Stimulated activated CD8-positive, alpha-beta memory T cell treated with anti-CD3 and anti-CD28 coated beads, Interleukin-7, amount 100 ng/mL, for 4 hours (primary cell): ENCODE measurements around the gene EVX2.

Source experiments
- DNase-seq, 2 donors: peaks; one replicate each; pipeline ENCODE4 v3.0.0-alpha.2; 2020; ENCODE audit warnings: low read depth in 2 of 2

EVX2 gene

DNA sequence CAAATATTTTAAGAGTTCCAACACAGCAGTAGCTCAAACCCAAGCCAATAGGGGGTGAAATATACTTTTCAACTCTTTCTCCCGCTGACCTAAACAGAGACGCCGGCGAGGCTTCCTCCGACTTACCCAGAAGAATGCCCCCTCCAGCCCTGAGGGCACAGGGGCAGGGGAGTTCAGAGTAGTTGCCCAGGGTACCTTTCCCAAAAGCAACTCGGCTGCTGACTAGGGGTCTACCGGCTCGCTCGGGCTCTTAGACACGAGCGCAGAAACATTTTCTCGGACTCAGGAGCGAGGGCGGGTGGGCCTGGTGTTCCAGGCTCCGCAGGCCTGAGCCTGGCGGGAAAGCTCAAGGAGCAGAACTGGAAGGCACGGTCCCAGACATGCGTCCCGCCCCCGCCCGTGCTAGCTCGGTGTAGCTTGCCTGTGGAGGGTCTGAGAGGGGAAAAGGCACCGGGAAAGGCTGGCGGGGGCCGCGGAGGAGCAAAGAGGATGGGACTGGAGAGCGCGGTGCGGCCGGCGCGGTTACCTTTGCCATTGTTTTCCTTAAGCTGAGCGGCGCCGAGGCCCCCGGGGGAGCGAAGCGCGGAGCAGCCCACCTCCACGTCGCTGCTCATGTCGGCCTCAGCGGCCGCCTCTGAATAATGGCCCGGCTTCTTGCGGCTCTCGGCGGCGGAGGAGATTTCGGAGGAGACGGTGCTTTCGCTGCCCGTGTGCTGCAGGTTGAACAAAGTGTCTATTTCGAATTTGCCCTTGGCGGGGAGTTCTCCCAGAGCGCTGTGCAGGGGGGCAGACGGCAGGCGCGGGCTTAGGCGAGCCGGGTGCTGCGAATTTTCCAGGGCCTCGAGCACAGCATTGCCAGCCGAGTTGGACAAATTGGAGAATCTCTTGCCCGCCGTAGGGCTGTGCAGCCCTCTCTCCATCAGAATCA lies 674 bp downstream of the EVX2 start:
- no peak for DNase-seq

DNA sequence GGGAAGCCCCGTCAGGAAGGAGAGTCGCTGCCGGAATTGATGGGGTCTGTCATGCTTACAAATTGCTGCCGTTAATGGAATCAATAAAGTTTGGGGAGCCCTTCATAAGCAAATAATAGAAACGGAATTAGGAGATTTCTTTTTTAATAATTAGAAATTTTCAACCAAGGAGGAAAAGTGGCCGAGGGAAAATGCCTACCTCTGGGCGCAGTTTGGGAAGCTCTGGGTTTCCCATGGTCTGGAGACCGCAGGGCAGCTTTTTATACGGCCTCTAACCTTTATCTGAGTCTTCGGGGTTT lies 1.3 kb downstream of the EVX2 start:
- DNase-seq: no peak

DNA sequence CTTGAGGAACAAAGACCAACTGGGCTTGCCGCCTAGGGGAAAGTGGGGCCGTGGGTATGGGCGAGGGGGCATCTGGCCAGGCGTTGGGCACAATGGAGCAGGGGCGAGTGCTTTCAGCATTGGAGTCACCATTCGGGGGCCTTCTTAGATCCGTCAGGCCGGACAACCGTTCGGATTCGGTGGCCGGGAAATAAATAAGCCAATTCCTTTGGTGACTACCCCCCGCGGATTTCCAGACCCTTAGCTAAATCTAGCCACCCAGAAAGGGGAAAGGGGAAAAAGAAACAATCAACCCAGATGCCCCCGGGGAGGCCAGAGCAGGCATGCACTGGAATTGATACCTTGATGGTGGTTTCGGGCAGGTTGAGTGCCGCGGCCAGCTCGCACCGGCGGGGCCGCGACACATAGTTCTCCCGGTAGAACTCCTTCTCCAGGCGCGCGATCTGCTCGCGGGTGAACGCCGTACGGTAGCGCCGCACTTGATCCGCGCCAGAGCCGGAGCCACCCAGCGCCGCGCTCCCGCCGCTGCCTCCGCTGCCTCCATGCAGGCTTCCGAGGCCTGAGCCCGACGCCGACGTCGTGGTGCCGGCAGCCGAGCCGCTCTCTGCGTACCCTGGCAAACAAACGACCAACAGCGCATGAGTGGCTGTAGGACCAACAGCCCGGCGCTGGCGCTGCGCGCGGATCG lies 1.8 kb downstream of the EVX2 start:
- DNase-seq: no peak

DNA sequence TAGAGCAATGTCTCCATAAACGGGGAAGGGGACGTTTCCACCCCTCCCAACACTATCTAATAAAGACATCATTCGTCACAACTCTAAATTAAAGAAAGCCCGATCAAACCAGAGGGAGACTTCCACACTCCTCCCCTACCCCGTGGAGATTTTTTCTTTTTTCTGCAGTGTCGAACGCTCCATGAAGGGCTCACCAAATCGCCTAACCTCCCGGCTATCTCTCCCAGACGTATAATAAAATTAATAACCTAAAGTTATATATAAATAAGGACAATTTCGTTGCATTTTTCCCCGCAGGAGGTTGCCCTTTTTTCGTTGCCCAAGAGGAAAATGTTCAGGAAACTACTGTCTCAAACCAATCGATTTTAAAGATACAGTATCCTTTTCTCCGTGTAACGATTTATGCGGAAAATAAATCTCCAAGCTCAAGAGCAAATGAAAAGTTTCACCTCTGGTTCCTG lies 2.4 kb downstream of the EVX2 start:
- no peak for DNase-seq

DNA sequence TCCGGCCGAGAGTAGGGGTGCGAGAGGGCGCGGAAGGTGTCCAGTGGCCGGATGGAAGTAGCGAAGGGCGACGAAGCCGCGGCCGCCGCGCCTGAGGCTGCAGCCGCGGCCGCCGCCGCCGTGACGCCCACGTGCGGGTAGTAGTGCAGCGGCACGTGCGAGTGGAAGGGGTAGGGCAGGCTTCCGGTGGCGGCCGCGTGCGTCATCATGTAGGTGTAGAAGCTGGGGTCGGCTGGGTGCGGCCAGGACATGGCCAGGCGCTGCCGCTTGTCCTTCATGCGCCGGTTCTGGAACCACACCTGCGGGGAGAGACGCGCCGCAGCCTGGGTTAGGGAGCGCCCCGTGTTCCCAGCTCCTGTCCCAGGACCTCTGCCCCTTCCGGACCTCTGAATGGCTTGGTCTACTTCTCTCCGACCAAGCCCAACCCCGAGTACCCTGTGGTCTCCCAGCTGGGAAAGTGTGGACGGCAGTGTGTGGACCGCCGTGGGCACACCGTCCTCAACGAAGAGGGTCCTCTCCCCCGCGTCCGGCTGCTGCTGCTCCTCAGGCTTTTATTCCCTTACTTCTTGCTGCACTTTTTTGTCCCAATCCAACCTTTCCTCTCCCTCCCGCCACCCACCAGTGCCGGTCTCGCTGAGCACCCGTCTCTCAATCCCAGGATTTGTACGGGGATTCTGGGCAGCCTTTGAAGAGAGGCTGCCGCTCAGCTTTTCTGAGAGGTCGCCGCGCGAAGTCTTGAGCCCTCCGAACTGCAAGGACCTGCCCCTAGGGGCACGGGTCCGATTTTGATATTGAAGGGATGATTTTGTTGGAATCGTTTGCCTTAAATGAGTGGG lies 3.0 kb downstream of the EVX2 start:
- DNase-seq: no peak

DNA sequence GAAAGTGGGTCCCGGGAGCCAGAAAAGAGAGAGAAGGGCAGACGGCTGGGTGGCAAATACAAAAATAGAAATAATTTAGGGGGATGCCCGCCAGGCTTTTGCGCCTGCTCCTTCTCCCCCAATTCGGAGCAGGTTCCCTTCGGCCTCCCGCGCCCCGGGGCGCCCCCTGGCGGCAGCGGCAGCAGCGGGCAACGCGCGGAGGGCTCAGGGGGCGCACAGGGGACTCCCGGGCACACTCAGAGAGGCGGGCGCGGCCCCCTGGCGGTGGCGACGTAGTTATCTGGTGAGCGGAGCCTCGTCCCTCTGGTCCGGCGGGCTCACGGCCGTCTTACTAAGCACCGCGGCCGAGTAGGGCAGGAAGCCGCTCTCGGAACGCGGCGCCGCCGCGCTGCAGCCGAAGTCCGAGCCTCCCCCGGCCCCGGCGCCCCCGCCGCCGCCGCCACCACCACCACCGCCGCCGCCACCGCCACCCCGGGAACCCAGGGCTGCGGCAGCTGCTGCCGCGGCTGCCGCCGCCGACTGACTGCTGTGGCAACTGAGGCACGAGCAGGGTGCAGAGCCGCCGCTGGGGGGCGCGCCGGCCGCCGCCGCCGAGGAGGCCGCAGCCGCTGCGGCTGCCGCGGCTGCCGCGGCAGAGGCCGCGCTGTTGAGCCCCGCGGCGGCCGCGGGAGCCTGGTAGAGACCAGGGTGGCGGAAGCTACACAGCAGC lies 3.8 kb downstream of the EVX2 start:
- no peak for DNase-seq

DNA sequence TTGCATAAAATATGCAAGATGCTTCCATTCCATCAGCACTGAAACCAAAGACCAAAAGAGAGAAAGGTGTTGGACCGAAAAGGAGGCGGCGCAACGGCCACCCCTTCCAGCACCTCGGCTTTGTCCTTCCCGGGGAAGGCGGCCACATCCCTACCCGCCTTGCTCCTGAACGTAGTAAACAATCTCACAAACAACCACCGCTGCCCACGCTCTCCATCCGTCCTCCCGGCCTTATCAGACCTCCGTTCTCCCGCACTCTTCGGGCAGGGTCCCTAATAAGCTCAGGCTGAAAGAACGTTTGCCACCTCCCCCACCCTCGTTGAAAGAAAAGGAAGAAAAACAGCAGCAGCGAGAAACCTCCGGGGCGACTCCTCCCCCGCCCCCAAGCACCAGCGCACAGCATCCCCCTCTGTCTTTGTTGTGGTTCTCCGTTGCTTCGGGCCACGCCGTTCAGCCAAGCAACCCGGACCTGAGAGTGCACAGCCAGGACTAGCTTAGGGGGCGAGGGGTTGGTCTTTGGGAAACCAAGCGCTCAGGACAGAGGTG lies 4.4 kb downstream of the EVX2 start:
- no peak for DNase-seq

DNA sequence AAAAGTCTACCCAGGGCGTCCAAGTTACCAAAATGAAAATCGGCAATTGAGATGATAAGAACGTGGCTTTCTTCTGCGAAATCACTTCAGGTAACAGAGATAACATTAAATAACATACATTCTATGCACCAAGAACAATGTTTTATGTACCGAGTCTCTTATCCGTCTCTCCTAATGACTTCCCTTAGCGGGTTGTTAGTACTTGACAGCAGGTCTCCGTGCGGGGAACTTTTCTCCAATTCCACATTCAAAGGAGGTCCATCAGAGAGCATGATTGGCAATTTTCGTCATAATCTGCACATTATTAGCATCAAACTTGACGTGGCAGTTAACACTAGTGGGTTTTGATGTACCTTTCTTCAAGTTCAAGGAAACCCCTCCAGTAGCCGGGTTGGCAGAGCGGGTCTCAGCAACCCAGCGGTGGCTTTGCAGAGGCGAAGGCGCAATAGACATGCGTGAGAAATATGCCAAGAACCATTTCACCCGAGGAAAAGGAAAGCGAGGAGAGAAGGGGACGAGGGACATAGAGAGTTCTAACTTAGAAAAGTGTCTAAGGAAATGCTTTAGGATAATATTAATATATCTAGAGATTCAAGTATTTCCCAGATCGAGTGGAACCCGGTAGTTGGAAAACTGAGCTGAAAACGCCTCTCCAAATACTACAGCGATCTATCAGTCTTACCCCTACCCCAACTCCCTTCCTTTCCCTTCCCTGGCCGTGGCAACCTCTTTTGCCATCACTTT lies 5.0 kb downstream of the EVX2 start:
- DNase-seq: no peak

DNA sequence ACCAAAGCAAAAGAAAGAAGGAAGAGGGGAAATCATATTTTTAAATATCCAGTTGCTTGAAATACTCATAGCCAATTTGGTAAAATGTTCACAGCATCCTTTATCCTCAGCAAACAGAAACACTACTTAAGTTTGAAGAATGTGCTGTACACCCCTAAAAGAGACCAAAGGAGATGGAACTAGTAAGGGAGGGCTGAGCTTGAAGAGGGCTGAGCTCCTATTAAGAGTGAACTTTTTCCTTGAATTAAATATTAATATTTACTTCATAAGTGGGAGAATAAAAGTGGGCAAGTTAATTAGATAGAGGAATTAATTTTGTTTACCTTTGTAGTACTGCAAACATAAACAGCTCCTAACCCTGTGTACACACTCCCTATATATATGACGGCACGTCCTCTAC lies 7.0 kb downstream of the EVX2 start:
- DNase-seq: no peak

DNA sequence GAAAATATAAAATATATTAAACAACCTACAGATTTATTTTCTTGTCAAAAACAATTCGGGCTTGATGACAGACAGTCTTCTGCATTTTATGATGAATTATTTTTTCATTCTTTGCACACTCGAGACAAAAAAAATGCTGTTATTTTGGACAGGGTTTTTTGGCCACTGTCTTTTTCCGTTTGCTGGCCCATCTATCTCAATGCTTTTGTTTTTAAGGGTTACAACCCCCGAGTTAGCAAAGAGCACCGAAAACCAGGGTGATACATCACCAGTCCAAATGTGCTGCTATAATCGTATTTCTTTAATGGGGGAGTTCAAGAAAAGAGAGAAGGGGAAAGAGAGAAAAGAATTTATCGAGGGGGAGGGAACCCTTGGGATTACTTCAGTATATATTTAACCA lies 7.7 kb downstream of the EVX2 start:
- no peak for DNase-seq

DNA sequence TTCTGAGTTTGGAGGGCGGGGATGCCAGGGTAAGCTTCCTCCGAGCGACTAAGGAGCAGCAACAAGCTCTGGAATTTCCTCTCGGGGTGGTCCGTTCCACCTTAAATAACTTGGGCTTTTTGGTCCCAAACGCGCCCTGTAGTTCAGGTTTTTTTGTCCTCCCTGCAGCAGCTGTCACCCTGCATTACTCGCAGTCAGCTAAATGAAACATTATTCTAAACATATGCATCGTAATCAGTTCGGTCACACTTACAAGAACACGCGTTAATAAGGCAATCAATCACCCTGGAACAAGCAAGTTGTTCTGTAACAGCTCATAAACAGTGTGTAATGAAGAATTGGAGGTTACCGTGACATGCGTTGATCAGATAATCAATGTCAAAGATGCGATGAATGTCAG lies 8.3 kb downstream of the EVX2 start:
- DNase-seq: no peak

DNA sequence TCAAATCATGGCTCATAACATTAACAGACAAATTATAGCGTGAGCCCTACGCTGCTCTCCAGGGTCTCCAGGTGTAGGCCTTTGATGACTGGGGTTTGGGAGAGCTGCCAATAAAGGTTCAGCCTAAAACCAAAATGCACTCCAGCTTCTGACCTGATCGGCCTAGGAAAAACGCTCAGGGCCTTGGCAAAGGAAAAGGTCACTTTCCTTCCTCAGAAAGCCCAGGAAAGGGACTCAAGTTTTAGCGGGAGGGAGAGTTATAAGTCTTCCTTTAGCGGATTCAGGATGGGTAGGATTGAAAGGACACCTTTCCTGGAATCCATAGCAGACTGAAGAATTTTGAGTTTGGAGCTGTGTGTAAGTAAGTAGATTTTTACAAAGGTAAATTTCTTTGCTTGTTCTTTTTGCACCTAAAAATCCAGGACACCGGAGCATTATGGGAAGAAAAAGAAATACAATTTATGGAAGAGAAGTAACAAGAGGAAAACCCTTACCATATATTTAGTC lies 8.8 kb downstream of the EVX2 start:
- DNase-seq: no peak

DNA sequence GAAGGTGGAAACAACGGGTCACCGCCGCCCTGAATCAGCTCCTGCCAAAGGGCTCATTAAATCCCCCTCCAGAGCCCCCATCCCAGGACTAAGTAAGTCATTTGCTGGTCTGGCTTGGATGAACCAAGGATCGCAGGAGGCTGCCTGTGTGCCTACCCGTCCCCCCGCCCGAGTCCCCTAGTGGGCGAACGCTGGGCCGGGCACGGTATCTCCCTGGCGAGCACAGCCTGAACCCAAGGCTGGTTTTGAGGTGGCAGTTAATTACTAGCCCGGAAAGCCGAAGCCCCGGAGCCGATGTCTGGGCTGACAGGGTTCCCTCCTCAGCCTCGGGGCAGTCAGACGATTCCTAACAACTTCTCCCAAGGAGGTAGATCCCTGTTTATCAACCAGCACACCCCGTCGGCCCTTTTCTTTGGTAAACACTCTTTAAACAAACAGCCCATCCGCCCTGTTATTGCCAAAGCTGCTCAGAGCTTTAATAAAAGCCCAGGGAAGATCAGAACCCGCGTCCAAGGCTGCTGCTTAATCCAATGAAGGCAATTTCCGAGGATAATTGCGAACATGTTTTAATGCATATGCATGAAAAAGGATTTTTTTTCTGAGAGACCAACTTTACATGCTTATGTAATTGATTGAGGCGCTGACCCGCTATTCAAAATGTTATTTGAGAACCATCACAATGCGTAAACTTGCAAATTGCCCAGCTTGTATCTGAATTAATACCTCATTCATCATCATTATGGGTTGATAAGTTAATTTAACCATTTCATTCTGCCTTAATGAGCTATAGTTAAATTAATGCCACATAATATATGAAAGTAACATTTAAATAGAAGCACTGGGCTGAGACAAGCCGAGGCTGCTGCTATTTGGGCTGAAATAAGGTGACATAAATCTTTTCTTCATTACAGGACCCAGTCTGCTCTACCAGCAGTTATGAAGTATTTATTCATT lies 10.5 kb downstream of the EVX2 start:
- DNase-seq: no peak

DNA sequence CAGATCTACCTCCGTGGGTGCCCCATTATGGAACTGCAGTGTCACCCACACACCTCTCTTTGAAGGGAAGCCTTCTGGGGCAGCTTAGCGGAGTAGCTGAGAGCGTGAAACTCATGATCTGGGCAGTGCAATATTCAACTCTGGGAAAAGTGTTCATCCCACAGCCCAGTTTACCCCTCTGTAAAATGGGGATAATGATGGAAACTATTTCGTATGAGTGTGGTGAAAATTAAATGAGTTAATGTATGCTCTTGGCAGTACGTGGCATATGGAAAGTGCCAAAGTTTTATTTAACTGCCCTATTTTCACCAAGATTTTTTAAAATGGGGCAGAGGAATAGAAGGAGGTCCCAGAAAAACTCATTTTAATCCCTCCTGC lies 11.5 kb downstream of the EVX2 start:
- no peak for DNase-seq

DNA sequence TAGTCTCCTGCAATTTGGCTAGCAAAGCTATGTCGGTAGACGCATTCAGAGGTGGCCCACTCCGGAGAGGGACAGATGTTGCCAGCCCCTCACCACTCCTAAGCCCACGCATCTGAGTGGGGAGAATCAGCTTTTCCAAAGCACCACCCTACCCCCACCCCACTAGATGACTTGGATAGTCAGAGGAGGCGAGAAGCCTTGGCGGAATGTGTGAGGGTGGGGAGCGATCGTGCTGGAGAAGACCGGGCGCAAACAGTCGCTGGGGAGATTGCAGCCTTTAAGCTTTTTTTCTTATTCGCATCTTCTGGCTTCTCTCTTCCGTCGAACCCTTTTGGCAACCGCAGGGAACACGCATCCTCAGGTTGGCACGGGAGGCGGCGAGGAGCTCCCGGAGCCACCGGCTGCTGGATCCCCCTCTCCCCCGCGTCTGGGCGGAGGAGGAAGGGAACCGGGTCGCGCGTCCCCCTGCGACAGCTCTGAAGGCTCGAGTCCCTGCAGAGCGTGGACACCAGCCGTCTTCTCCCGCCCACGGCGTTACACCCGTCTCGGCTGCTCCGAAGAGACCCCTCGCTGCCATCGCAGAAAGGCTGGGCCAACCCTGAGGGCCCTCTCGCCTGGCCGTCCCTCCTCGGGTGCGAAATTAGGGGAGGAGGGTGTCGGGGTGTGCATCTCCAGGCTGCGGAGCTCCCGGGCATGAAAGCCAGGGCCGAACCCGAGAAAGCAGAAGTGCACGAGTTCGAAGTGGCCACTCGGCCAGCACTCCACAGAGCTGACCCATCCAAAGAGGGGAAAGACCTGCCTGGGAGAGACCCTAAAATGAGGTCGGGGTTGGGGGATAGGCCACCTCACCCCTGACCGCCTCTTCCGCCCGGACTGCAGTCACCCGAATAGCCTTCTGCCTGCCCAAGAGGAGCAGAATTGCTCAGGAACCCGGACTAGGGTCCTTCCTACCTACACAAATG lies 12.2 kb downstream of the EVX2 start:
- DNase-seq: no peak

DNA sequence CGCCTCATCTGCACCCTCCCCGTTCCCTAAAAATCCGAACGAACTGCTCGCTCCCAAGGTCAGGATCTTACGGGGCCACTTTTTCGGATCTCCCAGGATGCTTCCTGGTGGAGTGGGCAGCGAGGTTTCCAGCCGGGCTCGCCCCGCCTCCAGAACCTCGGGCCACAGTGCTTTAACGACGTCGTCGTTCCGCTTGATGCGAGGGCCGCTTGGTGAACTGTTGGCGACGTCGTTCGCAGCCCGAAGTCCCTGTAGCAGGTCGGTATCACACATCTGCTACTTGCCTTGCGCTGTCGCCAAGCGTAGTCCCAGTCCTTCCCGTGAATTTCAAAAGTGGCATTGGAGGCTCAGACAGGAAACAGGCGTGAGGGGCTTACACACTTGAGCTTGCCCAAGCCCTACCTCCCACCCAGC lies 15.3 kb downstream of the EVX2 start:
- DNase-seq: no peak

DNA sequence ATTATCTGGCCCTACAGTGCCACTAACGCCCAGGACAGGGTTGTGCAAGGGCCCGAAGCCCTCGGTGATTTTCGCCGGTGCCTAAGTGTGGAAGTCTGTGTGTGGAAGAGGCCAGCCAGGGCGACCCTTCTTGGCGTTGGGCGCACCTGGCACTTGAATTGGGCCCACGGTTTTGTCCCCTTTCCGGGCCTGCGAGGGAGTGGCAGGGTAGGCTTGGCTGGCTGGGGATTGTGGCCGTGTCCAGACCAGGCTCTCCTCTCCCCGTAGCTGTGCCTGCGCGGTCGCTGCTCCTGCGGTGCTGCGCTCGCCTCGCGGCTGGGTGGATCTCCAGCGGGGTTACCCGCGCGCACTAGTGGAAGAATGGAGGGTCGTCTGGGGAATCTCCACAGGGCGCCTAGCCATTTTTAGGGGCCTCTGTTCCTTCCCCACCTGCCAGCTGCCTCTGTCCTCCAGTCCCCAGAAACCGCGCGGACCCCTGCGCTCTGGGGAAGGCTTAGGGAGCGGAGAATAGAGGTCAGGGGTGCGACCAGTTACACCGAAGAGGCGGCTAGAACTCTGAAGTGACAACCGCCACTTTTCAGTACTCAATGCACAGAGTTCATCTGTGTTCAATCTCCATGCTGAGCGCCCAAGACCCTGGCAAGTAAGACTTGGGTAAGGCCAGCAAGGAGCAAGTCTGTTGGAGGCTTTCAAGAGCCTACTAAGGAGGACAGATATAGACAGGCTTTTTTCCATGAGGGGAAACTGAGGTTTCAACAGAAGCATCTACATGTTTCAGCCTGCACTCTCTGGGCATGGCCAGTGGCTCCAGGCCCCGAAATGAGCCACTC lies 16.0 kb downstream of the EVX2 start:
- no peak for DNase-seq
